Measurements from ENCODE around the gene AVP.
"Not testable (repeated sequence)": the region's sequence is repeated elsewhere in the genome, so short reads cannot be mapped to it uniquely, and the experiment has no call there.

DNA sequence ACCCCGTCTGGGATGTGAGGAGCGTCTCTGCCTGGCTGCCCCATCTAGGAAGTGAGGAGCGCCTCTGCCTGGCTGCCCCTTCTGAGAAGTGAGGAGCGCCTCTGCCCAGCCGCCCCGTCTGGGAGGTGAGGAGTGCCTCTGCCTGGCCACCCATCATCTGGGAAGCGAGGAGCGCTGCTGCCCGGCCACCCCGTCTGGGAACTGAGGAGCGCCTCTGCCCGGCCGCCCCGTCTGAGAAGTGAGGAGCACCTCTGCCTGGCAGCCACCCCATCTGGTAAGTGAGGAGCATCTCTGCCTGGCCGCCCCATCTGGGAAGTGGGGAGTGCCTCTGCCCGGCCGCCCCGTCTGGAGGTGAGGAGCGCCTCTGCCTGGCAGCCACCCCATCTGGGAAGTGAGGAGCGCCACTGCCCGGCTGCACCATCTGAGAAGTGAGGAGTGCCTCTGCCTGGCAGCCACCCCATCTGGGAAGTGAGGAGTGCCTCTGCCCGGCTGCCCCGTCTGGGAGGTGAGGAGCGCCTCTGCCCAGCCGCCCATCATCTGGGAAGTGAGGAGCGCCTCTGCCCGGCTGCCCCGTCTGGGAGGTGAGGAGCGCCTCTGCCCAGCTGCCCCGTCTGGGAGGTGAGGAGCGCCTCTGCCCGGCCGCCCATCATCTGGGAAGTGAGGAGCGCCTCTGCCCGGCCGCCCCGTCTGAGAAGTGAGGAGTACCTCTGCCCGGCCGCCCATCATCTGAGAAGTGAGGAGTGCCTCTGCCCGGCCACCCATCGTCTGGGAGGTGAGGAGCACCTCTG, 40.4 kb upstream of the AVP start:
- TF ChIP-seq CTCF, POLR2AphosphoS5, POLR2A (IDR thresholded peaks at IDR 0.05): not testable (repeated sequence)
